SK-N-SH (cell line): ENCODE results near the gene EVC2. TPM values are rescaled to one million over a fixed set of nuclear protein-coding genes. Genes with fewer than 3 reads are reported as not detected.

Experiments
- CTCF ChIA-PET: fragments of 300-600, 350-600 bp; formaldehyde crosslinking; extraction: SDS; loops from one replicate; lab custom pipeline; 2021; lab: Yijun Ruan, JAX
- POLR2A ChIA-PET: fragments of 350-600 bp; sonication (Branson Sonifier 250); formaldehyde crosslinking; extraction: SDS; loops from one replicate; lab custom pipeline; 2020; ENCODE audit warnings: antibody characterized with exemption, inconsistent platforms; lab: Yijun Ruan, JAX
- DNase-seq: peaks from one replicate; pipeline ENCODE4 v3.0.0; 2012
- H2AFZ ChIP-seq: fragments of 200-600 bp; sonication (generic); 2 replicates; pipeline ENCODE4 v1.8.1; 2016; ENCODE audit warnings: antibody characterized with exemption, mild to moderate bottlenecking, low read depth
- H3F3A ChIP-seq: fragments of 200-600 bp; sonication (generic); replicated peaks from 2 replicates; pipeline ENCODE3; 2016; ENCODE audit warnings: antibody characterized with exemption, mild to moderate bottlenecking; ENCODE audit not compliant: insufficient read depth
- H3K27ac ChIP-seq, 2 experiments: fragments of 200-500 bp in 1 of 2; fragments of 200-600 bp in 1 of 2; sonication (Bioruptor generic) in 1 of 2; sonication (generic), shearing (Covaris generic) in 1 of 2; 2 replicates each; pipeline versions ENCODE4 v1.5.1 to v1.6.1; 2014 to 2016; ENCODE audit warnings: low read depth in 2 of 2, inconsistent platforms in 1 of 2, low read length in 1 of 2, mild to moderate bottlenecking in 1 of 2, mixed read lengths in 1 of 2
- H3K27me3 ChIP-seq: fragments of 200-600 bp; sonication (generic), shearing (Covaris generic); 2 replicates; pipeline ENCODE4 v1.6.1; 2016; ENCODE audit warnings: mixed run types; ENCODE audit not compliant: insufficient read depth
- H3K36me3 ChIP-seq, 2 experiments: fragments of 200-500 bp in 1 of 2; fragments of 200-600 bp in 1 of 2; sonication (Bioruptor generic) in 1 of 2; sonication (generic) in 1 of 2; replicated peaks in 1 of 2; 2 replicates each; pipeline versions ENCODE3 to v1.5.1; 2014 to 2016; ENCODE audit warnings: low read length in 1 of 2, mild to moderate bottlenecking in 1 of 2; ENCODE audit not compliant: insufficient read depth in 2 of 2, control insufficient read depth in 1 of 2
- H3K4me1 ChIP-seq, 2 experiments: fragments of 200-500 bp in 1 of 2; fragments of 200-600 bp in 1 of 2; sonication (Bioruptor generic) in 1 of 2; sonication (generic), shearing (Covaris generic) in 1 of 2; 2 replicates each; pipeline versions ENCODE4 v1.5.1 to v1.6.1; 2014 to 2016; ENCODE audit warnings: low read depth in 1 of 2, low read length in 1 of 2, mixed run types in 1 of 2; ENCODE audit not compliant: insufficient read depth in 2 of 2, control insufficient read depth in 1 of 2
- H3K4me2 ChIP-seq: fragments of 200-600 bp; sonication (generic), shearing (Covaris generic); 2 replicates; pipeline ENCODE4 v1.6.1; 2017; ENCODE audit warnings: mixed run types
- H3K4me3 ChIP-seq, 2 experiments: fragments of 200-500 bp in 1 of 2; fragments of 200-600 bp in 1 of 2; sonication (Bioruptor generic) in 1 of 2; sonication (generic), shearing (Covaris generic) in 1 of 2; 2 replicates each; pipeline versions ENCODE4 v1.5.1 to v1.8.1; 2014 to 2016; ENCODE audit warnings: low read depth in 2 of 2, inconsistent platforms in 1 of 2, low read length in 1 of 2, mild to moderate bottlenecking in 1 of 2, mixed read lengths in 1 of 2, moderate library complexity in 1 of 2
- H3K79me2 ChIP-seq: fragments of 200-600 bp; sonication (generic); 2 replicates; pipeline ENCODE4 v1.8.1; 2017; ENCODE audit warnings: mild to moderate bottlenecking; ENCODE audit not compliant: insufficient read depth
- H3K9ac ChIP-seq: fragments of 200-600 bp; sonication (generic); 2 replicates; pipeline ENCODE4 v1.6.1; 2017; ENCODE audit warnings: mixed run types
- H3K9me2 ChIP-seq: fragments of 200-600 bp; sonication (generic); 2 replicates; pipeline ENCODE4 v1.6.1; 2017; ENCODE audit warnings: mixed run types
- H3K9me3 ChIP-seq: fragments of 200-600 bp; sonication (generic); 2 replicates; pipeline ENCODE4 v1.6.1; 2017; ENCODE audit warnings: mixed run types, mild to moderate bottlenecking, moderate library complexity
- H4K20me1 ChIP-seq: fragments of 200-600 bp; sonication (generic); 2 replicates; pipeline ENCODE4 v1.6.1; 2017; ENCODE audit warnings: mild to moderate bottlenecking, mixed run types; ENCODE audit not compliant: insufficient read depth
- CHD2 ChIP-seq: fragments of 150-350 bp; IDR thresholded peaks from 2 replicates; pipeline ENCODE4 v1.6.1; 2018; ENCODE audit warnings: low read length; ENCODE audit not compliant: partially characterized antibody
- ELF1 ChIP-seq: IDR thresholded peaks from 2 replicates; pipeline ENCODE4 v1.4.0; 2012
- EP300 ChIP-seq, 2 experiments: IDR thresholded peaks; 2 replicates each; pipeline versions ENCODE4 v1.4.0 to v1.6.1; 2012; ENCODE audit warnings: borderline replicate concordance in 1 of 2, low read depth in 1 of 2, low read length in 1 of 2
- FOSL2 ChIP-seq: IDR thresholded peaks from 2 replicates; pipeline ENCODE4 v1.4.0; 2012; ENCODE audit warnings: low read depth, mild to moderate bottlenecking, moderate library complexity, borderline replicate concordance
- FOXJ3 ChIP-seq: sonication (generic); formaldehyde crosslinking; IDR thresholded peaks from 2 replicates; pipeline ENCODE4 v1.5.1; 2020; ENCODE audit warnings: mild to moderate bottlenecking, missing genetic modification reagents
- GATA2 ChIP-seq: sonication (generic); formaldehyde crosslinking; IDR thresholded peaks from 2 replicates; pipeline ENCODE4 v1.5.0; 2020; ENCODE audit warnings: mild to moderate bottlenecking, missing genetic modification reagents
- RXRA ChIP-seq: IDR thresholded peaks from 2 replicates; pipeline ENCODE4 v1.4.0; 2012; ENCODE audit warnings: low read depth, mild to moderate bottlenecking, borderline replicate concordance
- SIN3A ChIP-seq: IDR thresholded peaks from 2 replicates; pipeline ENCODE4 v1.6.1; 2012; ENCODE audit warnings: low read depth, mild to moderate bottlenecking, low read length, moderate library complexity, borderline replicate concordance
- SMC3 ChIP-seq: IDR thresholded peaks from 2 replicates; pipeline ENCODE4 v1.6.1; 2012; ENCODE audit warnings: low read depth, low read length, improper control_type of control experiment
- WGBS: methylation state at CpG from one replicate; pipeline ENCODE4 v1.1.6; 2017; ENCODE audit warnings: low lambda C conversion rate; 5-methylcytosine and 5-hydroxymethylcytosine counted together
- polyA plus RNA-seq, 3 experiments: library from polyadenylated mRNA; depleted of rRNA; stranded (reverse); fragments of >200 nt; gene quantifications; 2 replicates each; pipeline ENCODE4 v1.2.3, GENCODE V29; 2012
- TF ChIP-seq, protein P1 (sequence below): IDR thresholded peaks from 2 replicates; pipeline ENCODE4; 2012
- TF ChIP-seq, protein P2 (sequence below): IDR thresholded peaks from 2 replicates; pipeline ENCODE4 v1.4.0; 2012; ENCODE audit warnings: low read depth
- TF ChIP-seq, protein P3 (sequence below): fragments of 200-600 bp; sonication (generic); IDR thresholded peaks from 2 replicates; pipeline ENCODE4 v1.6.1; 2017; ENCODE audit warnings: antibody characterized with exemption, mild to moderate bottlenecking, moderate library complexity
- TF ChIP-seq, protein P4 (sequence below): IDR thresholded peaks from 2 replicates; pipeline ENCODE4 v1.4.0; 2012; ENCODE audit warnings: low read depth, borderline replicate concordance
- TF ChIP-seq, protein P5 (sequence below): IDR thresholded peaks from 2 replicates; pipeline ENCODE4 v1.6.1; 2012; ENCODE audit warnings: mild to moderate bottlenecking, low read depth, low read length, moderate library complexity

The EVC2 gene
- polyA plus RNA-seq, 1 of the 3 experiments (the other 2 are of a cell fraction): not detected

DNA sequence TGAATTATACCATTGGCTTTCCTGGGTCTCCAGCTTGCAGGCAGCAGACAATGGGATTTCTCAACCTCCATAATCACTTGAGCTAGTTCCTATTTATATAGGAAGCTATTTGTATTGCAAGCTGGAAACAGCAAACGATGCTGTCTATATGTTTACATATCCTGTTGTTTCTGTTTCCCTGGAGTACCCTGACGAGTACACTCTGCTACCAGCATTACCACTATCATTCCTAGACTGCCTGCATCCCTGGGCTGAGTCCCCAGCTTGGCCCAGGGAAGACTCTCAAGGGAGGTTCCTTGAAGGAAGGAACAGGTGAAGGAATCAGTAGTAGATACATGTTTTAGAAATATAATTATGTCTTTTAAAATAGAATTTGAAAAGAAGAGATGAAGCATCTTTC is 81.4 kb downstream of the EVC2 start:
- 8% methylated on average over 2 of the region's 2 CpGs for WGBS
- no peaks in the 10 kb centered on the region for H3K36me3 ChIP-seq

More for the DNA sequence above, 81.4 kb downstream of the EVC2 start:
- ChIA-PET CTCF (no interaction called here), POLR2A (no interaction called here)
- H2AFZ ChIP-seq: no peak overlapping the region
- no peak overlapping the region for H3K27ac ChIP-seq
- H3K9me3 ChIP-seq: no peaks in the 10 kb centered on the region
- H3K9me2 ChIP-seq: no peaks in the 10 kb centered on the region
- H3K9ac ChIP-seq: no peak overlapping the region
- H4K20me1 ChIP-seq: no peaks in the 10 kb centered on the region
- no peaks in the 10 kb centered on the region for H3K27me3 ChIP-seq
- no peak overlapping the region for H3K4me3 ChIP-seq
- no peaks in the 10 kb centered on the region for H3K79me2 ChIP-seq
- no peak for DNase-seq
- H3F3A ChIP-seq: no peaks in the 10 kb centered on the region
- no peak overlapping the region for H3K4me2 ChIP-seq
- TF ChIP-seq SMC3 (no peak), FOSL2 (no peak), FOXJ3 (CRISPR knock-in tag) (no peak), ELF1 (no peak), CHD2 (no peak), EP300 (IDR thresholded peaks at IDR 0.05; ENCODE audit: borderline replicate concordance in 1 of 2, low read depth in 1 of 2, low read length in 1 of 2) (no peak), GATA2 (CRISPR knock-in tag) (no peak), SIN3A (no peak), RXRA (no peak)
- TF ChIP-seq, protein P1, sequence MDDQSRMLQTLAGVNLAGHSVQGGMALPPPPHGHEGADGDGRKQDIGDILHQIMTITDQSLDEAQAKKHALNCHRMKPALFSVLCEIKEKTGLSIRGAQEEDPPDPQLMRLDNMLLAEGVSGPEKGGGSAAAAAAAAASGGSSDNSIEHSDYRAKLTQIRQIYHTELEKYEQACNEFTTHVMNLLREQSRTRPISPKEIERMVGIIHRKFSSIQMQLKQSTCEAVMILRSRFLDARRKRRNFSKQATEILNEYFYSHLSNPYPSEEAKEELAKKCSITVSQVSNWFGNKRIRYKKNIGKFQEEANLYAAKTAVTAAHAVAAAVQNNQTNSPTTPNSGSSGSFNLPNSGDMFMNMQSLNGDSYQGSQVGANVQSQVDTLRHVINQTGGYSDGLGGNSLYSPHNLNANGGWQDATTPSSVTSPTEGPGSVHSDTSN: no peak
- TF ChIP-seq, protein P2, sequence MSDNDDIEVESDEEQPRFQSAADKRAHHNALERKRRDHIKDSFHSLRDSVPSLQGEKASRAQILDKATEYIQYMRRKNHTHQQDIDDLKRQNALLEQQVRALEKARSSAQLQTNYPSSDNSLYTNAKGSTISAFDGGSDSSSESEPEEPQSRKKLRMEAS: no peak
- TF ChIP-seq, protein P3, sequence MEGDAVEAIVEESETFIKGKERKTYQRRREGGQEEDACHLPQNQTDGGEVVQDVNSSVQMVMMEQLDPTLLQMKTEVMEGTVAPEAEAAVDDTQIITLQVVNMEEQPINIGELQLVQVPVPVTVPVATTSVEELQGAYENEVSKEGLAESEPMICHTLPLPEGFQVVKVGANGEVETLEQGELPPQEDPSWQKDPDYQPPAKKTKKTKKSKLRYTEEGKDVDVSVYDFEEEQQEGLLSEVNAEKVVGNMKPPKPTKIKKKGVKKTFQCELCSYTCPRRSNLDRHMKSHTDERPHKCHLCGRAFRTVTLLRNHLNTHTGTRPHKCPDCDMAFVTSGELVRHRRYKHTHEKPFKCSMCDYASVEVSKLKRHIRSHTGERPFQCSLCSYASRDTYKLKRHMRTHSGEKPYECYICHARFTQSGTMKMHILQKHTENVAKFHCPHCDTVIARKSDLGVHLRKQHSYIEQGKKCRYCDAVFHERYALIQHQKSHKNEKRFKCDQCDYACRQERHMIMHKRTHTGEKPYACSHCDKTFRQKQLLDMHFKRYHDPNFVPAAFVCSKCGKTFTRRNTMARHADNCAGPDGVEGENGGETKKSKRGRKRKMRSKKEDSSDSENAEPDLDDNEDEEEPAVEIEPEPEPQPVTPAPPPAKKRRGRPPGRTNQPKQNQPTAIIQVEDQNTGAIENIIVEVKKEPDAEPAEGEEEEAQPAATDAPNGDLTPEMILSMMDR: no peak
- TF ChIP-seq, protein P4, sequence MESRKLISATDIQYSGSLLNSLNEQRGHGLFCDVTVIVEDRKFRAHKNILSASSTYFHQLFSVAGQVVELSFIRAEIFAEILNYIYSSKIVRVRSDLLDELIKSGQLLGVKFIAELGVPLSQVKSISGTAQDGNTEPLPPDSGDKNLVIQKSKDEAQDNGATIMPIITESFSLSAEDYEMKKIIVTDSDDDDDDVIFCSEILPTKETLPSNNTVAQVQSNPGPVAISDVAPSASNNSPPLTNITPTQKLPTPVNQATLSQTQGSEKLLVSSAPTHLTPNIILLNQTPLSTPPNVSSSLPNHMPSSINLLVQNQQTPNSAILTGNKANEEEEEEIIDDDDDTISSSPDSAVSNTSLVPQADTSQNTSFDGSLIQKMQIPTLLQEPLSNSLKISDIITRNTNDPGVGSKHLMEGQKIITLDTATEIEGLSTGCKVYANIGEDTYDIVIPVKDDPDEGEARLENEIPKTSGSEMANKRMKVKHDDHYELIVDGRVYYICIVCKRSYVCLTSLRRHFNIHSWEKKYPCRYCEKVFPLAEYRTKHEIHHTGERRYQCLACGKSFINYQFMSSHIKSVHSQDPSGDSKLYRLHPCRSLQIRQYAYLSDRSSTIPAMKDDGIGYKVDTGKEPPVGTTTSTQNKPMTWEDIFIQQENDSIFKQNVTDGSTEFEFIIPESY: no peak
- TF ChIP-seq, protein P5, sequence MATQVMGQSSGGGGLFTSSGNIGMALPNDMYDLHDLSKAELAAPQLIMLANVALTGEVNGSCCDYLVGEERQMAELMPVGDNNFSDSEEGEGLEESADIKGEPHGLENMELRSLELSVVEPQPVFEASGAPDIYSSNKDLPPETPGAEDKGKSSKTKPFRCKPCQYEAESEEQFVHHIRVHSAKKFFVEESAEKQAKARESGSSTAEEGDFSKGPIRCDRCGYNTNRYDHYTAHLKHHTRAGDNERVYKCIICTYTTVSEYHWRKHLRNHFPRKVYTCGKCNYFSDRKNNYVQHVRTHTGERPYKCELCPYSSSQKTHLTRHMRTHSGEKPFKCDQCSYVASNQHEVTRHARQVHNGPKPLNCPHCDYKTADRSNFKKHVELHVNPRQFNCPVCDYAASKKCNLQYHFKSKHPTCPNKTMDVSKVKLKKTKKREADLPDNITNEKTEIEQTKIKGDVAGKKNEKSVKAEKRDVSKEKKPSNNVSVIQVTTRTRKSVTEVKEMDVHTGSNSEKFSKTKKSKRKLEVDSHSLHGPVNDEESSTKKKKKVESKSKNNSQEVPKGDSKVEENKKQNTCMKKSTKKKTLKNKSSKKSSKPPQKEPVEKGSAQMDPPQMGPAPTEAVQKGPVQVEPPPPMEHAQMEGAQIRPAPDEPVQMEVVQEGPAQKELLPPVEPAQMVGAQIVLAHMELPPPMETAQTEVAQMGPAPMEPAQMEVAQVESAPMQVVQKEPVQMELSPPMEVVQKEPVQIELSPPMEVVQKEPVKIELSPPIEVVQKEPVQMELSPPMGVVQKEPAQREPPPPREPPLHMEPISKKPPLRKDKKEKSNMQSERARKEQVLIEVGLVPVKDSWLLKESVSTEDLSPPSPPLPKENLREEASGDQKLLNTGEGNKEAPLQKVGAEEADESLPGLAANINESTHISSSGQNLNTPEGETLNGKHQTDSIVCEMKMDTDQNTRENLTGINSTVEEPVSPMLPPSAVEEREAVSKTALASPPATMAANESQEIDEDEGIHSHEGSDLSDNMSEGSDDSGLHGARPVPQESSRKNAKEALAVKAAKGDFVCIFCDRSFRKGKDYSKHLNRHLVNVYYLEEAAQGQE: no peak
- no peaks in the 10 kb centered on the region for H3K4me1 ChIP-seq
